ENCODE measurements around the gene CYP4B1.

CYP4B1 gene

DNA sequence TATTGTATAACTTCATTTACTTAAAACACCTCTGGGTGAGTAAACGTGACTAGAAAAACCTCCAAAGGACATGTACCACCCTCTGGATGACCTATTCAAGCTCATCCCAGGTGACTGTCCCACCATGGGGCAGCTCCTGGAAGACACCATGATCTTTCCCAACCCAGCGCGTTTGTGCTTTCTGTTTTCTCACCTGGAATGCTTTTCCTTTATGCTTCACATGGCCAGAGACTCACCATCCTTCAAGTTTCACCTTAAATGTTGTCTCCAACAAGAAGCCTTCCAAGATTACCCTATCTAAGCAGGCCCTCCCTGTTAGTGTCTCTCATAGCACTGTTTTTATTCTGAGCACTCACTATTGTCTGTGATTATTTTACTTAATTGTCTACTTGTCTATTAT, 11.1 kb downstream of the CYP4B1 start:
- H3K4me3 ChIP-seq (ENCODE audit: low read depth, low read length) = no peak overlapping the region
- no peak for TF ChIP-seq CTCF (IDR thresholded peaks at IDR 0.05; ENCODE audit: borderline replicate concordance, insufficient read depth, low read depth, low read length)

DNA sequence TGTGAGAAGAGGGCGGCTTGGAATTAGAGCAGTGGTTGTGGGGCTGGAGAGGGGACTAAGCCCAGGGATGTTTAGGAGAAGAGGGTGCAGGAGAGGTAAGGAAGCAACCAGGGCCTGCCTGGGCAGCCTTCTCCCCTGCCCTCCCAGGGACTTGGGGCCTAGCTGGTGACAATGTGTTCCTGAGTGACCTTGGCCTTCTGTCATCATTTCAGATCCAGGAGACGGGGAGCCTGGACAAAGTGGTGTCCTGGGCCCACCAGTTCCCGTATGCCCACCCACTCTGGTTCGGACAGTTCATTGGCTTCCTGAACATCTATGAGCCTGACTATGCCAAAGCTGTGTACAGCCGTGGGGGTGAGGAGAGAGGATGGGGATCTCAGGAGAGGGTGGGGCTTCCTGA, 11.8 kb downstream of the CYP4B1 start:
- no peak overlapping the region for H3K4me3 ChIP-seq (ENCODE audit: low read depth, low read length)
- no peak for TF ChIP-seq CTCF (IDR thresholded peaks at IDR 0.05; ENCODE audit: borderline replicate concordance, insufficient read depth, low read depth, low read length)

GRCh38 chr1:46811053-46811452, 12.2 kb downstream of the CYP4B1 start:
- TF ChIP-seq CTCF (IDR thresholded peaks at IDR 0.05; ENCODE audit: borderline replicate concordance, insufficient read depth, low read depth, low read length) = no peak

DNA sequence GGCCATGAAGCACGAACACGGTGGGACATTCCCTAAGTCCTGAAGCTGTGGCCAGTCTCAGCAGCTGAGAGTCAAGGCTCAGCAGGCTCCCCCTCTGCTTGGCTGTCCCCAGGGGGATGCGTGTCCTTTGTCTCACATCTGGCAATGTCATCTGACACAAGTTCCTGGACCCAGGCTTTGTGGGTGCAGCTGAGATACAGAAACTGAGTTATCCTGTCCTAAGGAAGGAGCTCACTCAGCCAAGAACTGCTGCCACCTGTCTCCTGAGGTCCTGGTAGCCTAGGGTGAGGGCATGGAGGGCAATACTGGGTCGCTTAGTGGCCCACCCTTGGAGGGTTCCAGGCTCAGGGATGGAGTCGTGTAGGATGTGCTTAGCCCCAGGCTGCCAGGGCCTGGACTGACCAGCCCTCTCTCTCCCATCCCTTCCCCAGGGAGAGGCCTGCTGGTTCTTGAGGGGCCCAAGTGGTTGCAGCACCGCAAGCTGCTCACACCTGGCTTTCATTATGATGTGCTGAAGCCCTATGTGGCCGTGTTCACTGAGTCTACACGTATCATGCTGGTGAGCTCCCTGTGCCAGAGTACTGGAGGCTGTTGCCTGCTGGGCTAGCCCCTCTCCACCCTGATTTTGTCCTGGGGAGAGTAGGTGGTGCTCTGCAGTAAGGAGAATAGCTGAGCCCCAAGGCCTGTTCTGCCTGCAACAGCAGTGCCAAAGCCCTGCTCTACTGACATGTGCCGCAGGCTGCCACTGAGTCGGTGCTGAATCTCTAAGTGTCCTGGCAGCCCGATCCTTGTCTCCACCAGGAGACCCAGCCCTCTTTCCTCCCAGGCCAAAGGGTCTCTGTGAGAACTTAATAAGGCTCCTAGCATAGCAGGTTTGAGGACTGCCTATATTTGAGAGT, 13.5 kb downstream of the CYP4B1 start:
- TF ChIP-seq CTCF (IDR thresholded peaks at IDR 0.05; ENCODE audit: borderline replicate concordance, insufficient read depth, low read depth, low read length) = no peak
- no peak overlapping the region for H3K4me3 ChIP-seq (ENCODE audit: low read depth, low read length)

More at GRCh38 chr1:46811053-46811452, 12.2 kb downstream of the CYP4B1 start:
- no peak overlapping the region for H3K4me3 ChIP-seq (ENCODE audit: low read depth, low read length)

- no peak for TF ChIP-seq CTCF (IDR thresholded peaks at IDR 0.05; ENCODE audit: borderline replicate concordance, insufficient read depth, low read depth, low read length)
Measured at GRCh38 chr1:46812996-46813857, 14.4 kb downstream of the CYP4B1 start.

GRCh38 chr1:46813858-46814396, 15.1 kb downstream of the CYP4B1 start:
- no peak for TF ChIP-seq CTCF (IDR thresholded peaks at IDR 0.05; ENCODE audit: borderline replicate concordance, insufficient read depth, low read depth, low read length)
- H3K4me3 ChIP-seq (ENCODE audit: low read depth, low read length) = no peak overlapping the region

More at GRCh38 chr1:46812996-46813857, 14.4 kb downstream of the CYP4B1 start:
- H3K4me3 ChIP-seq (ENCODE audit: low read depth, low read length) = no peak overlapping the region
